Stimulated activated naive CD8-positive, alpha-beta T cell treated with anti-CD3 and anti-CD28 coated beads, Interleukin-15, Interleukin-2, amounts not matched to agents 100 U/mL and 50 U/mL, for 24 hours (primary cell): ENCODE data around the gene CD164L2.

Experiments
- ATAC-seq: fragments of 150-1000 bp; cut with Tn5 transposase; one replicate; pipeline ENCODE4 v1.10.0; 2021
- DNase-seq: peaks from one replicate; pipeline ENCODE4 v3.0.0; 2021

CD164L2 gene

DNA sequence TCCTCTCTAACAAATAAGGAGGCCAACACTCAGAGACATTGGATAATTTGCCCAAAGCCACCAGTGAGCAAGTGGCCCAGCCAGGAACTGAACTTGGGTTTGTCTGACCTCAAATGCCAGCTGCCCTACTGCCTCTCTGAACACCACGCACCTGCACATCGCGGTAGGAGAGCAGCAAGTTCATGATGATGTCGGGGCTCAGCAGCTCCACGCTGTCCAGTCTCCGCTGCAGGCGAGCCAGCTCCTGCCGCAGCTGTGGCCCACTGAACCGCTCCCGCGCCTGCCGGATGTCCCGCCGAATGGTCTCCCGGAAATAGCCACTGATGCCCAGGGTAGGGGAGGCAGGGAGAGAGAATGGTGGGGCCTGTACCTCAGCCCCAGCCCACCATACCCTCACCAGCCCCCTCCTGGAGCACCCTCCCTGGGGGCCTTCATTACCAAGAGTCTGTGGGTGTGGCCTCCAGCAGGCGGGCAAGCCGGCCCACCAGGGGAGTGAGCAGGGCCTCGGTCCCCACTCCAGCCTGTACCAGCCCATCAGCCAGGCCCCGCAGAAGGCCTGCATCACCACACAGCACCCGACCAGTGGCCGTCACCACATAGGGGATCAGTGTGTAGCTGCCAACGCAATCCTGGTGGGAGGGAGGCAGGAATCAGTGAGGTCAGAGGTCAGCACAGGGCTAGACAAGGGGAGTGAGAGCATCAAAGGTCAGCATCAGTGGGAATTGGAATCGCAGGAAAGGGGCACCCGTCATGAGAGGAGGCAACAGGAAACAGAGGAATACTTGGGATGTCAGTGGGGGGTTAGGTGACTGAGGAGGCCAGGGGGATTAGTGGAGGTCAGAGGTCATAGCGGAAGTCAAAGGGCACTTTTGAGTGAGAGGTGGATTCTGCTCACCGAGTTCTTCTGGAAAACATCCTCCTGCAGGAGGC lies 19.1 kb downstream of the CD164L2 start:
- DNase-seq: no peak
- ATAC-seq: no peak

DNA sequence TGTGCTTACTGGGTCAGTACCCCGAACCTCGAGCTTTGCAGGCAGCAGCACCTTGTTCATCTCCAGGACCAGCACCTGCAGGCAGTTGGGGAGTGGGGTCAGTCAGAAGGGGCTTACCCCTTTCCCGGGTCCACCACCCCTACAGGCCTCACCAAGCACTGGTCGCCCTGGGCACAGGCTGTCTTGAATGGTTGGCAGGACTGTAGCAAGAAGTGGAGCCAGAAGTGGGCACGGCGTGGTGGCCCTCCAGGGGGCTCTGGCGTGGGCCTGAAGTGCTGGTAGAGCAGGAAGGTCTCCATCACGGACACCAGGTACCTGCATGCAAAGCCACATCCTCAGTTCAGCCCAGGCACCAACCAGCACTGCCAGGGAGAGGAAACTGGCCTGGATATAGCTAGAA lies 21.6 kb downstream of the CD164L2 start:
- DNase-seq (no peak), ATAC-seq (no peak)

DNA sequence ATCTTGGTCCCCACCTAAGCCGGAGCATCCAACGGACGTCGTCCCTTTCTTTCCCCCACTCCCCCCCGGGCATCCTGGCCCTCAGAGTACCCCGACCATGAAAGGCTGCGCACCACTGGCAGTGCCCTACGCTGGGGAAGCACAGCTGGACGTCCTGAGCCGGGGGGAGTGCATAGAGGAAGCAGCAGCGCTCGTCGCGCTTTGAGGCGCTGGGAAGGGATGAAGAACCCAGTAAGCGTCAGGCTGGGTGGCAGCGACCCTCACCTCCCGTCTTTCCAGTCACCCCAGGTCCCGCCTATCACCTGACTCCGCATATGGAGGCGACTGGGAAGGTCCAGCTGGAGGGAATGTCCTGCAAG lies 22.1 kb downstream of the CD164L2 start:
- DNase-seq (no peak), ATAC-seq (no peak)

GRCh38 chr1:27360159-27361043 lies 22.7 kb downstream of the CD164L2 start:
- ATAC-seq: no peak

GRCh38 chr1:27359822-27360158 lies 23.3 kb downstream of the CD164L2 start:
- DNase-seq (no peak), ATAC-seq (no peak)

More at GRCh38 chr1:27360159-27361043, 22.7 kb downstream of the CD164L2 start:
- peak; percentile 47 for DNase-seq

DNA sequence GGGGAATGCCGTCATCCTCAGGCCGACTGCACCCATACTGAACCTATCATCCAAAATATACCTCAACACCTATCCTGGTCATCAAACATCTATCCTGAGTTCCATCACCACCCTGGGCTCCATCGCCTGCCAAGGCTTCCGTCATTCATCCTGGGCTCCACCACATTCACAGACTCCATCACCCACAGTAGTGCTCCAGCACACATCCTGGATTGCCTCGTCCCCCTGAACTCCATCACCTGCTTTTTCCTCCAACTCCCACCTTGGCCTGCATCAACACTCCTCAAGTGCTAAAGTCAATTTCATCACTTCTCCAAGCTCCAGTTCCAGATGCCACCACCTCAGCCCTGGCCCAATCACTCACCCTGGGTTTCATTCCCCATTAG lies 24.2 kb downstream of the CD164L2 start:
- ATAC-seq (no peak), DNase-seq (no peak)

GRCh38 chr1:27358038-27358927 lies 24.9 kb downstream of the CD164L2 start:
- ATAC-seq: no peak
- no peak for DNase-seq

- peak; percentile 53 for ATAC-seq
These were observed 25.7 kb downstream of the CD164L2 start for GRCh38 chr1:27357281-27358037.

DNA sequence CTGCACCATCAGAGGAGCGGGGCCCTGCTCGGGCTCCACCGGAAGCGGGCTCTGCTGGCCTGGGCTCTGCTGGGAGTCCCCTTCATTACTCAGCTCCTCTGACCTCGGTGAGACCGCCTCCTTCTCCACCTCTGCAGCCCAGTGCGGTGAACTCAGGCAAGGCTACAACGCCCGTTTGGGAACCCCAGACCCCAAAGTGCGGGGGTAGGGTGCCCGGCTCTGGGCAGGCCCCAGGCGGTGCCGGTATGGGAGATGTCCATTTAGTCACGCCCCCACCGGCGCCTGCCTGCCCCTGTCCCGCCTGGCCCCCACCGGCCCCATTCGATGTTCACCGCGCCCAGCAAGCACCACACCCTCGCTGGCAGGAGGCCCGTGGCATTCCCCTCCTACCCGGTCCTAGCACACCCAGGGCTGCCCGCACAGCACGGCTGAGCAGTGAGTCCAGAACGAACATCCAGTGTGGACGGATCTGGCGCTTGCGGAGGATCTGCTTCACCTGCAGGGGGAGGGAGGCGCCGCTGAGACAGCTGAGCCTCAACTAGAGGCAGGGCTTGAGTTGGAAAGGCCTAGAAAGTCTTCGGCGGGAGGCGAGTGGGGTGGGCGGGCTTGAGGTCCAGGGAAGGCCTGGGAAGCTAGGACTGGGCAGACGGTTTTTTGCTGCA lies 26.4 kb downstream of the CD164L2 start:
- peak; percentile 70 for ATAC-seq

More at GRCh38 chr1:27357281-27358037, 25.7 kb downstream of the CD164L2 start:
- DNase-seq: peak; percentile 82

DNA sequence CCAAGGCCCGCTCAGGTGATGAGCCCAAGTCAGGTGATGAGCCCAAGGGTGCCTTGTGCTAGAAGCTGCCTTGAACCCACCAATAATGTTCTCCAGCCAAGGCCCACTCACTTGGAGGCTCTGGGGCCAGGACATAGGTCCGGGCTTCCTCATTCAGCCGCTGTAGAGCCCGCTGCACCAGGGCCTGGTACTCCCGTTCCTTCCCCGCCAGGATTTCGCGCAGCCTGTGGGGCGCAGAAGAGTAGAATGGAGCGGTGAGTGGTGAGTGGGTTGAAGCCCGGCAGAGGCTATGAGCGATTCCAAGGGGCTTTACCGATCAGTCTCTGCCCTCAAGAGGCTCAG lies 26.9 kb downstream of the CD164L2 start:
- no peak for DNase-seq
- ATAC-seq: no peak

More for the DNA sequence above, 26.4 kb downstream of the CD164L2 start:
- DNase-seq: peak; percentile 63

- no peak for ATAC-seq
- DNase-seq: no peak
These were observed 27.4 kb downstream of the CD164L2 start for GRCh38 chr1:27355683-27356082.

GRCh38 chr1:27353629-27354028 lies 29.5 kb downstream of the CD164L2 start:
- ATAC-seq (no peak), DNase-seq (no peak)

GRCh38 chr1:27353166-27353565 lies 30.0 kb downstream of the CD164L2 start:
- no peak for ATAC-seq
- no peak for DNase-seq

DNA sequence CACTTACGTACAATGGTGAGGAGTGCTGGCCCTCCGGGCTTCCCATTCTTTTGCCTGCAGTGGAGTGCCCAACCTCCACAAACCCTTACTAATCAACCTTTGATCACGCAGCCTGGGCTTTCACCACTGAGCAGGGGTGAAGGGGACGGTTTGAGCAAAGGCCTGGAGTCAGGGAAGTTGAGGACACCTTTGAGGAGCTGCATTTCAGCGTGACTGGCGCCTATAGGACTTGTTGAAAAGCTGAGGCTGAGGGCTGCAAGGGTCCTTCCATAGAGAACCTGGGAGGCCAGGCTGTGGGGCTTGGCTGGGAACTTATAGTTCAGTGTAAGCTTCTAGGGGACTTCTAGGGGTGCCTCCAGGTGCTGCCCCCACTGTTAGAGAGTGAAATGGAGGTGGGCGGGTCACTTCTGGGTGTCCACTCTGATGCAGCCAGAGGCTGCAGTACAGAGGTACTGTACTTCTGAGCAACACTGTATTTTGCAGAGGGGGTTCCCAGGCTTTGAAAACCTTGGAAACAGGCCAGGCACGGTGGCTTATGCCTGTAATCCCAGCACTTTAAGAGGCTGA lies 31.5 kb downstream of the CD164L2 start:
- DNase-seq (no peak), ATAC-seq (no peak)

- no peak for ATAC-seq
These were observed 32.2 kb downstream of the CD164L2 start for GRCh38 chr1:27350663-27351540.

GRCh38 chr1:27349784-27350662 lies 33.1 kb downstream of the CD164L2 start:
- DNase-seq: no peak
- ATAC-seq: peak; percentile 6

More at GRCh38 chr1:27350663-27351540, 32.2 kb downstream of the CD164L2 start:
- no peak for DNase-seq

DNA sequence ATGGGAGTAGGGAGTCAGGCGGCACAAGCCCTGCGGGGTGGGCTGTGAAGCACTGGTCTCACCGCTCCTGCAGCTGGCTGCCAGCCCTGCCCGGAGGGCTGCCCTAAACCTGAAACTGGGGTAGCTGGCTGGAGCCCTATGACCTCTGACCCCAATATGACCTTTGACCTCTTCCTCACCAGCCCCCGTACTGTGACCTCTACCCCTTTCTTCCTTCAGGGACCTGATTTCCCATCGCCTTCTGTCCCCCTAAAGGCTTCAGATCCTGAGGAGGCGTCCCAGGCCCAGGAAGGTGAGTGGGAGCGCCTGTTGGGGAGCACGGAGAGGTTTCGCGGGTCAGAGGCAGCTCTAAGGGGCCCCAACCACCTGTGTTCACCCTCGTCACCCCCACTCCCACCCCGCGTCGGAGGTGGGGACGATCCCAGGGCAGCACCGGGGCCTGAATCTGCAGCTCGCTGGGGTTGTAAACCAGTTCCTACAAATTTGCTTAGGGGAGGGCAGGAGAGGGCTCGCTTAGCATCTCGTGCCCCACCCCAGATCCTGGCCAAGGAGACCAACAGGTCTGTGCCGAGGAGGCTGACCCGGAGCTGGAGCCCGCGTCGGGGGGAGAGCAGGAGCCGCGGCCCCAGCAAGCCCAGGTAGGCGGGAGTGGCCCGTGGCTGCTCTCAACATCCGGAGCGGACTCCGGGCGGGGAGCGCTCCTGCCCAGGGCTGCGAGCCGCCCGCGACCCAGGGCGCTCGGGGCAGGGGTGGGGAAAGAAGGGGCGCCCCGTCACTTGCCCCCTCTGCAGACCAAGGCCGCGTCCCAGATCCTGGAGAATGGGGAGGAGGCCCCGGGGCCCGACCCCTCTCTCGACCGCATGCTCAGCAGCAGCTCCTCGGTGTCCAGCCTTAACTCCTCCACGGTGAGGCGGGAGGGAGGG lies 34.0 kb downstream of the CD164L2 start:
- ATAC-seq (peak; percentile 47), DNase-seq (no peak)
